Body of pancreas (tissue), 4 donors: ENCODE data around the gene FAM204A.

ENCODE experiments used
- POLR2A ChIP-seq, 3 donors: fragments of 450-650 bp; IDR thresholded peaks; one replicate each; pipeline ENCODE4 v1.6.1; 2016; ENCODE audit warnings: antibody characterized with exemption in 3 of 3, mild to moderate bottlenecking in 2 of 3
- TF ChIP-seq, protein P1 (sequence below), 7 experiments: fragments of 450-650 bp in 4 of 7; fragments of 200-600 bp in 3 of 7; sonication (generic) in 3 of 7; IDR thresholded peaks; one replicate each; pipeline ENCODE4 v1.5.1; 2016 to 2019; ENCODE audit warnings: antibody characterized with exemption in 7 of 7

DNA sequence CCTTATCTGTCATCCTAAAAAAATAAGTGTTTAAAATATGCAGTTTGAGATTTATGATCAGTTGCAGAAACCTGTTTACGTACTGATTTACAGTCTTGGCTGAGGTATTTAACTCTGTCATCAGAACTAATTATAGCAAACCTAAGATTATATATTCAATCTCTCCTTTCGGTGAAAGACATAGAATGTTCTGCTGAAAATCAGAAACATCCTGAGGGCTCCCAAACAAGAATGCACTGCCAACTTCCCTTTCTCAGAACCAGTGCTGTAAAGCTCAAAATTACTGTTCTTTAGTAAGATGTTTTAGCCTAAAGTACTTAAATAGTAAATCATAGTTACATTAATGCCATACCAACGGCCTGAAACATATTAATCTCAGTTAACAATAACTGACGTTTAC, 34.3 kb downstream of the FAM204A start:
- TF ChIP-seq, protein P1, sequence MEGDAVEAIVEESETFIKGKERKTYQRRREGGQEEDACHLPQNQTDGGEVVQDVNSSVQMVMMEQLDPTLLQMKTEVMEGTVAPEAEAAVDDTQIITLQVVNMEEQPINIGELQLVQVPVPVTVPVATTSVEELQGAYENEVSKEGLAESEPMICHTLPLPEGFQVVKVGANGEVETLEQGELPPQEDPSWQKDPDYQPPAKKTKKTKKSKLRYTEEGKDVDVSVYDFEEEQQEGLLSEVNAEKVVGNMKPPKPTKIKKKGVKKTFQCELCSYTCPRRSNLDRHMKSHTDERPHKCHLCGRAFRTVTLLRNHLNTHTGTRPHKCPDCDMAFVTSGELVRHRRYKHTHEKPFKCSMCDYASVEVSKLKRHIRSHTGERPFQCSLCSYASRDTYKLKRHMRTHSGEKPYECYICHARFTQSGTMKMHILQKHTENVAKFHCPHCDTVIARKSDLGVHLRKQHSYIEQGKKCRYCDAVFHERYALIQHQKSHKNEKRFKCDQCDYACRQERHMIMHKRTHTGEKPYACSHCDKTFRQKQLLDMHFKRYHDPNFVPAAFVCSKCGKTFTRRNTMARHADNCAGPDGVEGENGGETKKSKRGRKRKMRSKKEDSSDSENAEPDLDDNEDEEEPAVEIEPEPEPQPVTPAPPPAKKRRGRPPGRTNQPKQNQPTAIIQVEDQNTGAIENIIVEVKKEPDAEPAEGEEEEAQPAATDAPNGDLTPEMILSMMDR (IDR thresholded peaks at IDR 0.05) = no peak
- TF ChIP-seq POLR2A (IDR thresholded peaks at IDR 0.05) = no peak
